GM12878 (cell line): Measurements from ENCODE around the gene SAMSN1. TPM values are rescaled to one million over a fixed set of nuclear protein-coding genes. Genes with fewer than 3 reads are reported as not detected.

Source experiments
- CBFB ChIP-seq: IDR thresholded peaks from 2 replicates; pipeline ENCODE4 v1.6.1; 2016; ENCODE audit warnings: antibody characterized with exemption, low read depth
- CREB1 ChIP-seq: IDR thresholded peaks from 2 replicates; pipeline ENCODE4 v1.6.1; 2012; ENCODE audit warnings: low read depth, mild to moderate bottlenecking, inconsistent platforms
- CTCF ChIP-seq, 3 experiments: IDR thresholded peaks in 2 of 3; conservative IDR thresholded peaks in 1 of 3; 2 replicates each; pipeline ENCODE4 v1.5.1; 2011; ENCODE audit warnings: low read depth in 3 of 3, low read length in 3 of 3, mild to moderate bottlenecking in 3 of 3, control low read depth in 2 of 3, moderate library complexity in 2 of 3, inconsistent platforms in 1 of 3, mixed read lengths in 1 of 3; ENCODE audit not compliant: control insufficient read depth in 2 of 3, insufficient read depth in 1 of 3; ENCODE audit errors: extremely low read depth in 1 of 3
- GABPA ChIP-seq: IDR thresholded peaks from 2 replicates; pipeline ENCODE4 v1.6.1; 2014; ENCODE audit warnings: antibody characterized with exemption, low read depth, mild to moderate bottlenecking, inconsistent platforms
- HDGF ChIP-seq: fragments of 450-650 bp; IDR thresholded peaks from 2 replicates; pipeline ENCODE4 v1.6.1; 2016; ENCODE audit warnings: antibody characterized with exemption
- IKZF2 ChIP-seq, 2 experiments: fragments of 450-650 bp; IDR thresholded peaks; 2 replicates each; pipeline ENCODE4 v1.6.1; 2017; ENCODE audit warnings: mild to moderate bottlenecking in 2 of 2, moderate library complexity in 2 of 2
- MAX ChIP-seq: IDR thresholded peaks from 2 replicates; pipeline ENCODE4 v1.6.1; 2012; ENCODE audit warnings: low read depth, low read length, improper control_type of control experiment
- MYC ChIP-seq: IDR thresholded peaks from 2 replicates; pipeline ENCODE4 v1.6.1; 2011; ENCODE audit warnings: mild to moderate bottlenecking, low read length, moderate library complexity, inconsistent platforms; ENCODE audit not compliant: insufficient read depth, insufficient replicate concordance, insufficient read length, severe bottlenecking
- NFIC ChIP-seq: IDR thresholded peaks from 2 replicates; pipeline ENCODE4 v1.6.1; 2012; ENCODE audit warnings: low read depth, mild to moderate bottlenecking, inconsistent platforms, low read length, moderate library complexity
- NFYB ChIP-seq: IDR thresholded peaks from 2 replicates; pipeline ENCODE4 v1.6.1; 2011; ENCODE audit warnings: low read depth, mild to moderate bottlenecking, low read length, improper control_type of control experiment, moderate library complexity; ENCODE audit not compliant: insufficient read depth
- NR2F1 ChIP-seq: fragments of 450-650 bp; conservative IDR thresholded peaks from 2 replicates; pipeline ENCODE4 v1.6.1; 2017; ENCODE audit warnings: mild to moderate bottlenecking
- PRDM15 ChIP-seq: fragments of 450-650 bp; formaldehyde crosslinking; IDR thresholded peaks from 2 replicates; pipeline ENCODE4 v1.4.0; 2020; ENCODE audit warnings: mild to moderate bottlenecking, moderate library complexity
- SMAD1 ChIP-seq: fragments of 450-650 bp; IDR thresholded peaks from 2 replicates; pipeline ENCODE4 v1.6.1; 2018; ENCODE audit warnings: mild to moderate bottlenecking, low read depth; ENCODE audit not compliant: partially characterized antibody
- SMC3 ChIP-seq: IDR thresholded peaks from 2 replicates; pipeline ENCODE4 v1.6.1; 2011; ENCODE audit warnings: low read length, improper control_type of control experiment, borderline replicate concordance
- polyA plus RNA-seq, 11 experiments: library from polyadenylated mRNA; depleted of rRNA in 4 of 11; unstranded in 6 of 11; stranded (reverse) in 5 of 11; fragments of >200 nt; fragmentation: Nextera tagmentation in 4 of 11; fragmentation: Illumina TruSeq in 1 of 11; extraction: Ambion mirVana in 4 of 11; extraction: Trizol in 1 of 11; gene quantifications; 1 replicate in 1 of 11; 2 replicates in 10 of 11; pipeline versions ENCODE4 v1.2.1 to v1.2.3, GENCODE V29; 2011 to 2016; ENCODE audit warnings: inconsistent platforms in 2 of 11, missing spikeins in 2 of 11, low read depth in 1 of 11
- total RNA-seq, 4 experiments: library from RNA; depleted of rRNA in 3 of 4; stranded (reverse); fragments of >200 nt in 3 of 4; fragmentation: Illumina TruSeq in 1 of 4; extraction: Trizol in 1 of 4; gene quantifications; 2 replicates each; pipeline versions ENCODE4 v1.2.1 to v1.2.3, GENCODE V29; 2013 to 2021

The SAMSN1 gene
- total and polyA plus RNA-seq, 10 of the 15 experiments (the other 5 are each of a cell fraction or from before 2014, with no cell fraction given), result 23.2 to 102 (median 44.9) TPM

- TF ChIP-seq GABPA (no peak), NFIC (no peak), MAX (no peak), CTCF (IDR thresholded peaks at IDR 0.05 in 2 of 3, conservative IDR thresholded peaks at IDR 0.05 in 1 of 3; ENCODE audit: control insufficient read depth in 2 of 3, extremely low read depth in 1 of 3, insufficient read depth in 1 of 3, low read depth in 3 of 3, low read length in 3 of 3) (no peak), SMC3 (no peak), CBFB (no peak), SMAD1 (no peak), PRDM15 (CRISPR knock-in tag) (no peak), HDGF (no peak), IKZF2 (IDR thresholded peaks at IDR 0.05) (no peak), CREB1 (no peak), NR2F1 (no peak), MYC (no peak), NFYB (no peak)
- TF ChIP-seq, all 136 proteins: peak for 0
These were observed 8.8 kb upstream of the SAMSN1 start (continued) for GRCh38 chr21:14554948-14555347.
